ENCODE data around the gene RPS6KA3.
"Not testable (repeated sequence)": the region's sequence is repeated elsewhere in the genome, so short reads cannot be mapped to it uniquely, and the experiment has no call there.

RPS6KA3 gene

GRCh38 chrX:20265221-20265725 is 1.4 kb downstream of the RPS6KA3 start:
- no peak for DNase-seq (ENCODE audit: low read depth)

- DNase-seq (ENCODE audit: low read depth), result no peak
These were observed 3.2 kb downstream of the RPS6KA3 start for GRCh38 chrX:20263474-20263873.

GRCh38 chrX:20260885-20261284 is 5.8 kb downstream of the RPS6KA3 start:
- DNase-seq (ENCODE audit: low read depth), result no peak

DNA sequence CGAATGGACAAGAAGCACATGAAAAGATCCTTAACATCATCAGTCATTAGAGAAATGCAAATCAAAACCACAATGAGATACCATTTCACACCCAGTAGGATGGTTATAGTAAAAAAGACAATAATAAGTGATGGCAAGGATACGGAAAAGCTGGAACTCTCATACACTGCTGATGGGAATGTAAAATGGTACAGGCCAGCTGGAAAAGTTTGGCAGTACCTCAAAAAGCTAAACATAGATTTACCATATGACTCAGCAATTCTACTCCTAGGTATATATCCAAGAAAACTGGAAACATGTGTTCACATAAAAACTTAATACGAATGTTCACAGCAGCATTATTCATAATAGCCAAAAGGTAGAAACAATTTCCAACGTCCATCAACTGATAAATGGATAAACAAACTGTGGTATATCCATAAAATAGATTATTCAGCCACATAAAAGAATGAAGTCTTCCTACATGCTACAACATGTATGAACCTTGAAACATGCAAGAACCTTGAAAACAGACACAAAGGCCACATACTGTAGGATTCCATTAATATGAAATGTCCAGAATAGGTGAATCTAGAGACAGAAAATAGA is 11.9 kb downstream of the RPS6KA3 start:
- DNase-seq (ENCODE audit: low read depth), result no peak

DNA sequence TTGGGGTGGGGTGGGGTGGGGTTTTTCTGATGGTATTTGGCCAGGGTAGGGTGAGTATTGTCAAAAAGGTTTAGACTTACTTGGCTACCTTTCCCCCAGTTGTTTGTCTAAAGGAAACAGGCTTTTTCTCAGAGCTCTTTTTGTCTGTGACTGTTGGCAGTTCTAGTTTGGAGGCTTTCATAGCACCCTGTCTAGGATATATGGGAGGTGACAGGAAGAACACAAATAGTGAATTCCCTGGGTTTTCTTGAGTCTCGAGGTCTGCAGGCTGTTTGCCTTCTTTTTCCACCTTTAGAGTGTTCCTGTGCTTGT is 13.5 kb downstream of the RPS6KA3 start:
- DNase-seq (ENCODE audit: low read depth), result no peak

DNA sequence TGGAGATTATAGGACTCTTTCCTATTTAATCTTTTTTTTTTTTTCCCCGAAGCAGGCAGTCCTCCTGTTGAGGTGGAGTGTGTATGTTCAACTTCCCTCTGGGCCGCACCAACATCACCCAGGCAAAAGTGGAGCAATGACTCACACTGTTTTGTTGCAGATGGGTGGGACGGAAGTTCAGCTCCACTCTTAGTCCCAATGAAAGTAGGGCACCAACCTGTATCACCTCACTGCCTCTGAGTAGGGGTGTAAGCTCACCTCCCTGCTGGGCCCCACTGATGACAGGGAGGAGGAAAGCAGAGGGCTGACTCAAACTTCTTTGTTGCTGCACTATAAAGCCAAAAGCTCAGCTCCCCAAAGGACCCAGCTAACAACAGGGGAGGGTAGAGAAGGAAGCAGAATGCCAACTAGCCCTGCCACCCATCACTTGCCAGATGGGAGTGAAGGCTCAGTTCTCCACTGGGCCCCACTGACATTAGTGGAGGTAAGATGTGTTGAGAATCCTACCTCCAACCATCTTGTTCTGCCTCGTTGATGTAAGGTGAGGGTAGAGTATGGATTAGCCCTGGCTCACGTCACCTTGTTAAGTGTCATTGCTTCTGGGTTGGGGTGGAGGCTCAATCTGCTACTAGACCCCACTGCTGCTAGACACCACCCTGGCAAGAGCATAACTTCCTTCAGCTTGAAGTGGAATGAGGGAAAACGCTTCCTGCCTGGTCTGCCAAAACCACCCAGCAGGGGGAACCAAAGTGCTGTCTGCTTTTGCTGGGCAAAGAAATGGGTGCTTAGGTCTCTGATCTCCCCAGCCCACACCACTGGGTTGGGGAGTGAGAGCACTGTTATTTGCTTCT is 14.1 kb downstream of the RPS6KA3 start:
- no peak for DNase-seq (ENCODE audit: low read depth)

DNA sequence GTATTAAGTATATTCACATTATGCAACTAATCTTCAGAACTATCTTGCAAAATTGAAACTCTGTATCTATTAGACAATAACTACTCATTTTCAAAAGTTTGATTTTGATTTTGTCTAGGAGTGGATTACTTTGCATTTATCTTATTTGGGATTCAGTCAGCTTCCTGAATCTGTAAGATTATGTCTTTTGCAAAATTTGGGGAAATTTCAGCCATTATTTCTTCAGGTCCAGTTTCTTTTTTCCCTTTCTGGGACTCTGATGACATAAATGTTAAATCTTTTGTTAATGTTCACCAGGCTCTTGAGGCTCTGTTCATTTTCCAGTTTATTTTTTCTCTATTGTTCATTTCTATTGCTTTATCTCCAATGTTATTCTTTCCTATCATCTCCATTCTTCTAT is 15.0 kb downstream of the RPS6KA3 start:
- DNase-seq (ENCODE audit: low read depth), result no peak

DNA sequence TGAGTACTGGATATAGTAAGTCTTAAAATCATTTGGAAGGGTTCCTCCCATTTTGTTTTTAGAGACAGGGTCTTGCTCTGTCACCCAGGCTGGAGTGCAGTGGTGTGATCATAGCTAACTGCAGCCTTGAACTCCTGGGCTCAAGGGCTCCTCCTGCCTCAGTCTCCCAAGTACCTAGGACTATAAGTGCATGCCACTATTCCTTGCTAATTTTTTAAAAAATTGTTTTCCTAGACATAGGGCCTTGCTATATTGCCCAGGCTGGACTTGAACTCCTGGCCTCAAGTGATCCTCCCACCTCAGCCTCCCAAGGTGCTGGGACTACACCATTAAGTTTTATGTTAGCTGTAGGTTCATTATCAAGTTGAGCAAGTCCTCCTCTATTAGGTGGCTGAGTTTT is 16.6 kb downstream of the RPS6KA3 start:
- DNase-seq (ENCODE audit: low read depth), result not testable (repeated sequence)

DNA sequence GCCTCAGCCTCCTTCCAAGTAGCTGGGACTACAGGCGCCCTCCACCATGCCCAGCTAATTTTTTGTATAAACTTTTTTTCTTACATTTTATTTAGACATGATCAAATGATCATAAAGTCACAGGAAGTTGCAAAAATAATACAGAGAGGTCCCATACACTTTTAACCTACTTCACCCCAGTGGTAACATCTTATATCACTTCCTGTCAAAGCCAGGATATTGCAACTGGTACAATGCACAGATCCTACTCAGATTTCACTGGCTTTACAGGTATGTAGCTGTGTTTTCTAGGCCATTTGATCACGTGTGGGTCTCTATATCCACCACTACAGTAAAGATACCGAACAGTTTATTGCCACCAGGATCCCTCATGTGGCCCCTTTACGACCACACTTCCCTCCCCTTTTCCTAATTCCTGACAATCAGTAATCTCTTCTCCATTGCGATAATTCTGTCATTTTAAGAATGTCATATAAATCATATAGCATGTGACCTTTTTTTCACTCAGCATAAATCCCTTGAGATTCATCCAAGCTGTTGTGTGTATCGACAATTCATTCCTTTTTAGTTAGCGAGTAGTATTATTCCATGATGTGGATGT is 18.0 kb downstream of the RPS6KA3 start:
- DNase-seq (ENCODE audit: low read depth), result no peak

DNA sequence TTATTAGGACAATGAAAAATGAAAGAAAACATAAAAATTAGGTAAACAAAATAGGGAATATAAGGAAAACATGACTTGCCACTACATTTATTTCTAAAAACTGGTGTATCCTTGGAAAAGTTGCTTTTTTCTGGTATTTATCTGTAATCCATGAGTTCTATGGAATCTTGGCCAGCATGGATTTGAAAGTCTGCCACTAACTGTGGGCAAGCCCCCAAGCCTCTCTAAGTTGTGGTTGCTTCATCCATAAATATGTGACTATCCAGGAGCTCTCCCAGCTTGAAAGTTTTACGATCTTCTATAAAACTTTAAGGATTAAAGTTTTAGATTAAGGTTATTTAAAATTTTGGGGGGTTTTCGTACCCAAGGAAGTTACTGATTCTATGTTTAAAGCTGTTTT is 21.8 kb downstream of the RPS6KA3 start:
- DNase-seq (ENCODE audit: low read depth), result no peak

DNA sequence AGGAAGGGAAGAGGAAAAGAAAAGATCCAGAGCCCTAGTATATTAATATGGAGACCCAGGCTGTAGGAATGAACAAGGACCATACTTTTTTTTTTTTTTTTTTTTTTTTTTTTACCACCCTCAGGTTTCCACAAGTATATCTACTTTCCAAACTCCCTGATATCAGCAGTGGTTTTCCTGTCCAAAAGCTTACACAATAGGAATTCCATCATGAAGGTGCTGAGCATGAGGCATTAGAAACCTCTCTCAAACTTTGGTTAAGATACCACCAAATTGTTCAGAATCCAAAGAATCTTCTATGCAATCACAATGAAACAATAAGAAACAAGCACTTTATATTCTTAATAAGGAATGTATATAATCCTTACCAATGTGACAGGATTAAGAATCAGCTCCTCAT is 26.5 kb downstream of the RPS6KA3 start:
- DNase-seq (ENCODE audit: low read depth), result no peak

- DNase-seq (ENCODE audit: low read depth), result no peak
These were observed 28.8 kb downstream of the RPS6KA3 start for GRCh38 chrX:20237864-20238263.

DNA sequence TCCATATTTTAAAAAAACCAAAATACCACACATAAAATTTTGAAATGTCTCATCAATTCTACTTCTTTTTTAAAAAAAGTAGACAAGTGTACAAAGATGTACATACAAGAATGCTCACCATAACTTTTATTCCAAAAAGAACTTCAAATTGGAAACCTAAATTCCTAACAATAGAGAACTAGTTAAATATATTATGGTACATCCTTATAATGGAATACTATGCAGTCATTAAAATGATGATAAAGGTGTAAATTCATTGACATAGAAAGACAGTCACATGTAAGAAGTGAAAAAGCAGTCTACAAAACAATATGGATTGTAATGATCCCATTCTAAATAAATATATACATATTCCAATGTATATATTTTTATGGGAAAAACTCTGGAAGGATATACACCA is 31.0 kb downstream of the RPS6KA3 start:
- DNase-seq (ENCODE audit: low read depth), result no peak

DNA sequence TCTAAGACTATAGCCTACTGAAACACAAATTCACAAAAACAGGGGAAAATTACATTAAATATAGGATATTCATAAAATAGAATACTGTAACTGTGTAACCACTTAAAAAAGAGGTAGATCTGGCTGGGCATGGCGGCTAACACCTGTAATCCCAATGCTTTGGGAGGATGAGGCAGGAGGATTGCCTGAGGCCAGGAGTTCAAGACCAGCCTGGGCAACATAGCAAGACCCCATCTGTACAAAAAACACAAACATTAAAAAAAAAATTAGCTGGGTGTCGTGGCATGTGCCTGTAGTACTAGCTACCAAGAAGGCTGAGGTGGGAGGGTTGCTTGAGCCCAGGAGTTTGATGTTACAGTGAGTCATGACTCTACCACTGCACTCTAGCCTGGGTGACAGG is 33.4 kb downstream of the RPS6KA3 start:
- DNase-seq (ENCODE audit: low read depth), result no peak

DNA sequence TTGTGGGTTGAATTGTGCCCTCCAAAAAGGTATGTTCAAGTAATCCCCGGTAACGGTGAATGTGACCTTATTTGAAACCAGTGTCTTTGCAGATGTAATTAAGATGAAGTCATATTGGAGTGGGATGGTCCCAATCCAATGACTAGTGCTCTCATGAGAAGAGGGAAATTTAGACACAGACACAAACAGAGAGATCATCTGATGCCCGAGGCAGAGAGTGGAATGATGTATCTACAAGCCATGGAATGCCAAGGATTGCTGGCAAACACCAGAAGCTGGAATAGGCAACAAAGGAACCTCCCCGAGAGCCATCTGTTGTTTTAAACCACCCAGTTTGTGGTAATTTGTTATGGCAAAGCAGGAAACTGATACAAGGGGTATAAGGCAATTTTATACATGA is 35.1 kb downstream of the RPS6KA3 start:
- DNase-seq (ENCODE audit: low read depth), result no peak

DNA sequence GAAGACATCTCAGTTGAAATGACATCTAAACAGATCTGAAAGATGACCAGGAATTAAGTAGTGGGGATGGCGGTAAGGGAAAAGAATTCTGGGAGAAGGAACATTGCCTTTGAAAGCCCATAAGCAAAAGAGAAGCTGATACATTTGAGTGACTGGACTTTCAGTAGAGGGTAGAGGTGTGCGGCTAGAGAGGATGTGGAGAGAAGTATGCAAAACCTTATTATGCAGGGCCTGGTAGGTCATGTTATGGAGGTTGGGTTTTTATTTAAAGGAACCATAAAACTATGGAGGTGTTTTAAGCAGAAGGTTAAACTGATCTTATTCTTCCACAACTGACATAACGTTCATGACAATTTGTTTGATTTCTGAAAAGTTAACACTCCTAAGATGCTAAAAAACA is 36.3 kb downstream of the RPS6KA3 start:
- no peak for DNase-seq (ENCODE audit: low read depth)

DNA sequence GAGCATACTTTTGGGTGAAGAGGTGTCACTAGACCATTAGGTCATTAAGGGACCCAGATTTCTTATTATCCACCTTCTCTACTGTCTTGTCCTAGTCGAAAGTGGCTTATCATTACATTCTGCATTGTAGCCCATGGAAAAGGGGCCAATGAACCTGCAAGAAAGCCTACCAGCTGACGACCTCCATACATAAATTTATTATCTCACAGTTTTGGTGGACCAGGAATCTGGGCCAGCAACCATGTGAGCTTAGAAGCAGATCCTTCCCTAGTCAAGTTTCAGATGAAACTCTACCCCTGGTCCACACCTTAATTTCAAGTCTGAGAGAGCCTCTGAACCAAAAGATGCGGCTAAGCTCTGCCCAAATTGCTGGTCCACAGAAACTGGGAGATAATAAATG is 37.6 kb downstream of the RPS6KA3 start:
- DNase-seq (ENCODE audit: low read depth), result no peak

GRCh38 chrX:20228245-20228644 is 38.5 kb downstream of the RPS6KA3 start:
- no peak for DNase-seq (ENCODE audit: low read depth)

- no peak for DNase-seq (ENCODE audit: low read depth)
These were observed 39.6 kb downstream of the RPS6KA3 start for GRCh38 chrX:20227116-20227515.

DNA sequence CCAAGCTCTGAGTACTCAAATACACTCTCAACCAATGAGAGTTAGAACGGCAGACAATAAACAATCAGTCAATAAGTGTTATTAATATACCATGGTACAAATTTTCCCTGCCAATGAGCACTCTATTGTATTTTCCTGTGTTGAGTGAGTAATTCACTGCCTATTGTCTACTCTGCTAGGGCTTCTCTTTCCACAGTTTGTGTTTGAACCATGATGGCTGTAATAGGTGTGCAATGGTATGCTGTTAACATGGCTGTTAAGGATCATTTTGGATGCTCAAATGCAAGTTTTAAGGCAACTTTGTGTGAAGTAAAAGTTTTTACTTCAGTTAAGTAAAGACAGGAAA is 41.2 kb downstream of the RPS6KA3 start:
- DNase-seq (ENCODE audit: low read depth), result no peak

GRCh38 chrX:20224814-20225487 is 41.8 kb downstream of the RPS6KA3 start:
- no peak for DNase-seq (ENCODE audit: low read depth)

GRCh38 chrX:20221902-20222301 is 44.8 kb downstream of the RPS6KA3 start:
- no peak for DNase-seq (ENCODE audit: low read depth)
